ENCODE measurements around the gene LONP2.

LONP2 gene, protein sequence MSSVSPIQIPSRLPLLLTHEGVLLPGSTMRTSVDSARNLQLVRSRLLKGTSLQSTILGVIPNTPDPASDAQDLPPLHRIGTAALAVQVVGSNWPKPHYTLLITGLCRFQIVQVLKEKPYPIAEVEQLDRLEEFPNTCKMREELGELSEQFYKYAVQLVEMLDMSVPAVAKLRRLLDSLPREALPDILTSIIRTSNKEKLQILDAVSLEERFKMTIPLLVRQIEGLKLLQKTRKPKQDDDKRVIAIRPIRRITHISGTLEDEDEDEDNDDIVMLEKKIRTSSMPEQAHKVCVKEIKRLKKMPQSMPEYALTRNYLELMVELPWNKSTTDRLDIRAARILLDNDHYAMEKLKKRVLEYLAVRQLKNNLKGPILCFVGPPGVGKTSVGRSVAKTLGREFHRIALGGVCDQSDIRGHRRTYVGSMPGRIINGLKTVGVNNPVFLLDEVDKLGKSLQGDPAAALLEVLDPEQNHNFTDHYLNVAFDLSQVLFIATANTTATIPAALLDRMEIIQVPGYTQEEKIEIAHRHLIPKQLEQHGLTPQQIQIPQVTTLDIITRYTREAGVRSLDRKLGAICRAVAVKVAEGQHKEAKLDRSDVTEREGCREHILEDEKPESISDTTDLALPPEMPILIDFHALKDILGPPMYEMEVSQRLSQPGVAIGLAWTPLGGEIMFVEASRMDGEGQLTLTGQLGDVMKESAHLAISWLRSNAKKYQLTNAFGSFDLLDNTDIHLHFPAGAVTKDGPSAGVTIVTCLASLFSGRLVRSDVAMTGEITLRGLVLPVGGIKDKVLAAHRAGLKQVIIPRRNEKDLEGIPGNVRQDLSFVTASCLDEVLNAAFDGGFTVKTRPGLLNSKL

GRCh38 chr16:48244080-48244862 lies at the start of gene LONP2:
Gene LONP2, plus strand, starts transcription at chr16:48244300. Its CDS starts 89 bp downstream, at chr16:48244389.
- DNase-seq = peak; percentile 96

- DNase-seq = peak; percentile 59
These were observed 49.1 kb upstream of the LONP2 start for GRCh38 chr16:48194828-48195556.

DNA sequence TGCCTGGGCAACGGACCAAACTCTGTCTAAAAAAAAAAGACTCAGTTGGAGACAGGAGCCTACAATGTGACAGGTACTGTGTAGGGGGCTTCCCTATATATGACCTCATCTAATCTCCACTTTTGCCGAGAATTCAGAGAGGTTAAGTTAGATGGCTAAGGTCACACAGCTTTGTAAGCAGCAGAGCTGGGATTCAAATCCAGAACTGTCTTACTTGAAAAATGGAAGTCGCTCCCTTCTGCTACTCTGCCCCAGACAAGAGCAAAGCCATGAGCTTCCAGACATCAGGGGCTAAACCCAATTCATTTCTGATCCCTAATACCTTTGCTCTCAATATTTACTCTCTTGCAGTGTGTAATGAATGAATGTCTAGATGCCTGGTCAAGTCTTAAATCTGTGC lies 46.8 kb upstream of the LONP2 start:
- DNase-seq = no peak

- DNase-seq = no peak
These were observed 42.4 kb upstream of the LONP2 start for GRCh38 chr16:48201515-48202201.

DNA sequence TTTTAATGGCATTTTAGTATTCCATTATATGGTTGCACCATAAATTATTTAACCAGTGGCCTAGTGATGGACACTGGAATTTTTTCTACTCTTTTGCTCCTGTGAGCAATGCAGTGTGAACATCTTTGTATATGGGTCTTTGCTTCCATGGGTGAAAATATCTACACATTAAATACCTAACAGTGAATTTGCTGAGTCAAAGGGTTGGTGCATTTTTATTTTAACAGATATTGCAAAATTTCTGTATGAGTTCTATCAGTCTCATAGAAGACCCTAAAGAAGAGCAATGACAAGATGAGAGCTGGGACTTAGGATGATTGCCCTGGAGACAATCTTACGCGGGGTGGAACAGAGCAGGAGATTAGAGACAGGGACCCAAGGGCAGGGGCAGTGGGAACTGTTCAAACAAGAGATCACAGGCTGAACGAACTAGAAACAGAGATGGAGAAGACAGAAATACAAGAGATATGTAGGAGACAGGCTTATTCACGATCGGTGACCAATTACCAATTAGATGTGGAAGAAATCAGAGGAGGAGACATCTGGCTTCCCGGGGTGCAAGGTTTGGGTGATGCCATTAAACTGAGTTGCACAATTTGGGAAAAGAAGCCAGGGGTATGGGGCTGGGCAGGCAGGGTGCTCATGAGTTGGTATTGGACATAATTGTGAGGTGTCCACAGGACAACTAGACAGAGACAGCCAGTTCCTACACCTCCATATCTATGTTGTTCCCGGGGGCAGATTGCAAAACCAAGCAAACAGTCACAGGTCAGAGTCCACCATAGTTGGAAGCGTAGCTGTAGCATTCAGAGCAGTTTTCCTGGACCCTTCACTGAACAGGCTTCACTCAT lies 39.9 kb upstream of the LONP2 start:
- DNase-seq = no peak

- no peak for DNase-seq
These were observed 39.3 kb upstream of the LONP2 start for GRCh38 chr16:48204825-48205151.

DNA sequence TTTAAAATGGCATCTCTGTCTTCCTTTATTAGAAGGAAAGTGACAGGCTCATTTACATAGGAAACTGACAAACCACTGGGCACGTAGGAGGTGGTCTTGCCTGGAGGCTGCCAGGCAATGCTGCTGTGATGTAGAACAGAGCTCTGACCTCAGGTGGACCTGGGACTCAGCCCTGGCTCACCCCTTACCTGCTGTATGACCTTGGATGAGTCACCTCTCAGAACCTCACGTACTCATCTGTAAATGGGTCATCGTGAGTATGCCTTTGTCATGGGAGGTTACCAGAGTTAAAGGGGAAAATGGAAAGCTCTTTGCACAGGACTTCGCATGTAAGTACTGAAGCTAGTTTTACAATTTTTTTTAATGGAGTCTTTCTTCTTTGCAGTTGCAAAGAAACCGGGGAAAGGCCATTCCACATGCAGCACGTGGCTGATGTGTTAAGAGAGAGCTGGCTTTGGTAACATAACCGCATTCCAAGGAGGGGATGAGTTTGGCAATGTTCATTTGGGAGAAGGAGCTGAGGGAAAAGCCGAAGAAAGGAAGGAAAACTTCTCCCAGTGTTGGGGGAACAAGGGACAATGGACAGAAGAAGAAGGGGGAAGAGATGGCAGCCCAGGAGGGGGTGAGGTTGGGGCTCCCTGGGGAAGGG lies 37.4 kb upstream of the LONP2 start:
- DNase-seq = no peak

- DNase-seq = no peak
These were observed 33.4 kb upstream of the LONP2 start for GRCh38 chr16:48210747-48211146.

- DNase-seq = no peak
These were observed 32.1 kb upstream of the LONP2 start for GRCh38 chr16:48212033-48212432.

DNA sequence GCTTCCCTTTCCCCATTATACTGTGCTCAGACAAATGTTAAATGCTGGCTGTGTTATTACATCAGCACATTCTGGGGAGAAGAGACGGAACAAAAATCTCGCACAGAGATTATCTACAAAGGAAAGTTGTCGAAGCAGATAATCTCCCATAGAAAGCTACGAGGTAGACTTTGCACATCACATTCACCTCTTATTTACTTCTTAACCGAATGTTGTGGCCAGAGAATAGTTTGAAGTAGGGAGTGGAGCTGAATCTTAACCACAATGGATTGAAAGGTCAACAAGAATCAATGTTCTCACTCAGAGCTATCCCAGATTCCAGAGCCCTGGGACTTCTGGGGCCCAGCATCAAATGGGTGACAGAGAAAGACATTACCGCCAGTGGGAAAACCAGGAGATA lies 28.4 kb upstream of the LONP2 start:
- no peak for DNase-seq

- DNase-seq = no peak
These were observed 26.4 kb upstream of the LONP2 start for GRCh38 chr16:48217708-48218107.

DNA sequence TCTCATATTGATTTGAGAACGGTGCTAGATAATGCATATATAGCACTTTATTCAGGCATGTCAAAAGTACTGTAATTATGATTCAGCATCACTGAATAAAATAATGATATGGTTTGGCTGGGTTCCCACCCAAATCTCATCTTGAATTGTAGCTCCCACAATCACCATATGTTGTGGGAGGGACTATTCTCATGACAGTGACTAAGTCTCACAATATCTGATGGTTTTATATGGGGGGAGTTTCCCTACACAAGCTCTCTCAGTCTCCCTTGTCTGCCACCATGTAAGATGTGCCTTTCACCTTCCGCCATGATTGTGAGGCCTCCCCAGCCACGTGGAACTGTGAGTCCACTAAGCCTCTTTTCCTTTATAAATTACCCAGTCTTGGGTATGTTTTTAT lies 25.6 kb upstream of the LONP2 start:
- no peak for DNase-seq

GRCh38 chr16:48220891-48221290 lies 23.2 kb upstream of the LONP2 start:
- no peak for DNase-seq

- no peak for DNase-seq
These were observed 20.6 kb upstream of the LONP2 start for GRCh38 chr16:48223490-48223889.

DNA sequence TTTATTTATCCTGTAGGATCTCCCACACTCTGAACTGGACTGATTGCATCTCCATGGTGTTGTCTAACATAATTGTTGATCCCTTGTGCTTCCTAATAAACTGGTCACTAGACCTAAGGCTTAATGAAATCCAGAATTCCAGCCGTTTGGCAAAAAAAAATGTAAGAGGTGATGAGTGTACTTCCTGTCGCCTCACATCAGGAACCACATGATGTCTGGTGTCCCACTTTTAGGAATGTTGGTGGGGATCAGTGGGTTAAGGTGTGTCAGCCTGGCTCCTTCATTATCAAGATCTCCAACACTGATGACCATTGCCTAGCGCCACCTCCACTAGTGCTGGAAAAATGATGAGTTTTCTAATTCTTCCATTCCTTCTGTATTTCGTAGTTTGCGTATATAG lies 18.6 kb upstream of the LONP2 start:
- no peak for DNase-seq

DNA sequence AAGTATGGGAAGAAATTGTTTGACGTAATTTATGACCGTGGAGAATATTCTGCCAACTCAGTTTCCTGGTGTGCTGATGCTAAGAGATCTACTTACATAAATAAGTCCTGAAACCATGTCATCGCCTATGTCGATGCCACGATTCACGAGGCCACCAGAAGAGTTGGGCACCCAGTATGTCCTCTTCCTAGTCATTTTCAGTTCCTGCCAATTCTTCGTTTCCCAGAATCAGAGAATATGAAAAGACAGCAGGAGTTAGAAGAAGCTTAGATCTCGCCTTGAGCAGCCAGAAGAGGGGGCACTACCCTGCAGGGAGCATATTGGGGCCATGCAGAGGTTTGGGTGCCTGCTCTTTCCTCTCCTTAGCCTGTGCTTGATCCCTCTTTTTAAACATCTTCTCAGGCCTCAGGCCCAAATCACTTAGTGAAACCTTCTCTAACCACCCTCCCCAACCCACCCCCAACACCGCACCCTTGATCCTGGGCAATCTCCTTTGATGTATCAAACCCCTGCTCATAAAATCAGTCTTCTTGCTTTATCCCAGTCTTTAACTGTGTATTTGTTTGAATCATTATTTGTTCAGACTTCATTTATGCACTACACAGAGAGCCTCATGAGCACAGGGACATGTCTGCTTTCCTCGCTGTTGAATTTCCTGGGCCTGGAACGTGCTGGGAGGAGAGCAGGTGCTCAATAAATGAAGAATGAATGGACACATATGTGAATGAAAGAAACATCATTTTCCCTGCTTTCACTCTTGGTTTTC lies 12.2 kb upstream of the LONP2 start:
- peak; percentile 33 for DNase-seq

DNA sequence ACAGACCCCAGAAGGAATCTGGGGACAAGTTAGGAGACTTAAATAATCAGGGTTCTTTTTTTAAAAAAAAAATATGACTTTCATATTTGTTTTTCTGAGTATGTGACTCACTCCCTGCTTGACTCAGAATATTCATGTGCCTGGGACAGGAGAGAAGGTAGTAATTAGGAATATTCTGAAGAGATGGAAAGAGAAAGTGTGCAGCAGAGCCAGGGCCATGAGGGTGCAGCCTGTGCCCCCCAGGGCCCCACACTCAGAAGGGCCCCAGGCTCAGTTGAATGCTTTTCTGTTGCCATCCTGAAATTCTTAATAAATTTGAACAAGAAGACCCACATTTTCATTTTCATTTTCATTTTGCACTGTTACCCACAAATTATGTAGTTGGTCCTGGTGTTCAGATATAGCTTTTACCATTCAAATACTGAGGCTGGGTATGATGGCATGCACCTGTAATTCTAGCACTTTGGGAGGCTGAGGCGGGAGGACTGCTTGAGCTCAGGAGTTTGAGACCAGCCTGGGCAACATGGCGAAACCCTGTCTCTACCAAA lies 11.5 kb upstream of the LONP2 start:
- no peak for DNase-seq

DNA sequence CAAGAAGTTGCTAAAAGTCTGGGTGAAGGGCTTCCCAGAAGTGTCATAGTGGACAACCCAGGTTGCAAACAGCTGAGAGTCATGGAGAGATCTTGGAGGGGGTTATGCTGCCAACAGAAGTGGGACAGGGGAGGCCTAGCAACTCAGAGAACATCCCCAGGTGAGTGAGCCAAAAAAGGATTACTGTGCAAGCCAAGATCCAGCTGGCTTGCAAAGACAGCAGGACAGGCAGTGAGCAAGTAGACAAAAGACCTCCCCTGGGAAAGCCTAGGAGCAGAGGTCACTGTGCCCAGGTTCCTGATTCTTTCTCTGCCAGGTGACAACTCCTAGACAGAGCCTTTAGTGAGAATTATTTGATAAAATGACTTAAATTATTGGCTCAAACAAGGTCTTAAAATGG lies 9.5 kb upstream of the LONP2 start:
- DNase-seq = no peak

DNA sequence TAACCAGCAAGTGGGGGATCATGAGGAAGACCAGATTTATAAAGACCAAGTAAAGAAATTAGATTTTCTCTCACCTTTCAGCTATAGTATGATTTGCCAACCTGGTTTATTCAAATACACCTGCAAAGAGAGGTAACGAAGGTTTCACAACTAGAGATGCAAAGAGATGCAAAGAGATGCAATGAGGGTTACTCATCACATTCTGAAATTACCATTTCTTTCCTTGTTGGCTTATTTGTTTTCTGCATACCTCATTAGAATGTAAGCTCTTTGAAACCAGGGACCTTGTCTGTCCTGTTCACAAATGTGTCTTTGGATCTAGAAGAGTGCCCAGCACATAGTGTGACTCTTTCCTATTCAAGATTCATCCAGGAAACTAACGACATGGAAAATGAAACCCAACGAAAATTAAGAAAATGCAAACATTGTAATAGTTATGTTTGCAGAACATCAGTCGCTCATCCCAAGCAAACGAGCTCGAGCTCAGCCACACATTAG lies 9.0 kb upstream of the LONP2 start:
- no peak for DNase-seq

Data from eye (tissue), 1 donor.